Measurements from ENCODE around the gene ADAP2. TPM values are rescaled to one million over a fixed set of nuclear protein-coding genes. Genes with fewer than 3 reads are reported as not detected.

Gene ADAP2
- total RNA-seq, 2 experiments from 2014 or later, result 1.4 to 2.6 TPM

GRCh38 chr17:30981531-30982519, 60.1 kb downstream of the ADAP2 start:
- TF ChIP-seq EZH2phosphoT487 (IDR thresholded peaks at IDR 0.05; ENCODE audit: borderline replicate concordance, low read depth, low read length), result no peak
- no peak for TF ChIP-seq CTCF (conservative IDR thresholded peaks at IDR 0.05; ENCODE audit: low read length)
- no peaks in the 10 kb centered on the region for H4K20me1 ChIP-seq (ENCODE audit: insufficient read depth, low read length)
- H3K79me2 ChIP-seq (ENCODE audit: insufficient read depth, low read depth, low read length), result no peaks in the 10 kb centered on the region
- H3K4me2 ChIP-seq (ENCODE audit: low read length), result no peak overlapping the region
- DNase-seq (ENCODE audit: low spot score), result no peak
- H3K4me1 ChIP-seq (ENCODE audit: insufficient read depth, low read length, poor library complexity, severe bottlenecking), result no peaks in the 10 kb centered on the region
- no peak overlapping the region for H3K27ac ChIP-seq (ENCODE audit: low read depth, low read length, poor library complexity, severe bottlenecking)
- H3K9me3 ChIP-seq (ENCODE audit: low read length), result no peaks in the 10 kb centered on the region
- no peaks in the 10 kb centered on the region for H3K36me3 ChIP-seq (ENCODE audit: insufficient read depth, low read length)
- no peak overlapping the region for H3K4me3 ChIP-seq (ENCODE audit: low read depth, low read length, poor library complexity, severe bottlenecking)
- no peak overlapping the region for H2AFZ ChIP-seq (ENCODE audit: low read length)
- BruUV-seq (replicated peaks), result no TSS peak
- no peaks in the 10 kb centered on the region for H3K9me2 ChIP-seq (ENCODE audit: insufficient read depth, low read length)
- POLR2A ChIA-PET, result no interaction called here
- CTCF ChIA-PET (ENCODE audit: unreplicated experiment), result no interaction called here
- intact Hi-C loops (cut with micrococcal nuclease; ENCODE audit: unreplicated experiment), result no loop called here

GRCh38 chr17:30982855-30983254, 61.1 kb downstream of the ADAP2 start:
- Histone ChIP-seq H3K4me1 (ENCODE audit: insufficient read depth, low read length, poor library complexity, severe bottlenecking) (no peaks in the 10 kb centered on the region), H3K4me3 (ENCODE audit: low read depth, low read length, poor library complexity, severe bottlenecking) (no peak overlapping the region), H4K20me1 (ENCODE audit: insufficient read depth, low read length) (no peaks in the 10 kb centered on the region), H3K9me2 (ENCODE audit: insufficient read depth, low read length) (no peaks in the 10 kb centered on the region), H3K79me2 (ENCODE audit: insufficient read depth, low read depth, low read length) (no peaks in the 10 kb centered on the region), H3K9me3 (ENCODE audit: low read length) (no peaks in the 10 kb centered on the region), H3K27ac (ENCODE audit: low read depth, low read length, poor library complexity, severe bottlenecking) (no peak overlapping the region), H3K4me2 (ENCODE audit: low read length) (no peak overlapping the region), H2AFZ (ENCODE audit: low read length) (no peak overlapping the region), H3K36me3 (ENCODE audit: insufficient read depth, low read length) (no peaks in the 10 kb centered on the region)
- intact Hi-C loops (cut with micrococcal nuclease; ENCODE audit: unreplicated experiment), result no loop called here
- ChIA-PET POLR2A (no interaction called here), CTCF (ENCODE audit: unreplicated experiment) (no interaction called here)
- BruUV-seq (replicated peaks), result no TSS peak
- DNase-seq (ENCODE audit: low spot score), result no peak
- TF ChIP-seq CTCF (conservative IDR thresholded peaks at IDR 0.05; ENCODE audit: low read length), result no peak
- no peak for TF ChIP-seq EZH2phosphoT487 (IDR thresholded peaks at IDR 0.05; ENCODE audit: borderline replicate concordance, low read depth, low read length)

GRCh38 chr17:30990458-30990857, 68.7 kb downstream of the ADAP2 start:
- Histone ChIP-seq H3K4me3 (ENCODE audit: low read depth, low read length, poor library complexity, severe bottlenecking) (no peak overlapping the region), H3K36me3 (ENCODE audit: insufficient read depth, low read length) (no peaks in the 10 kb centered on the region), H3K9me3 (ENCODE audit: low read length) (no peaks in the 10 kb centered on the region), H2AFZ (ENCODE audit: low read length) (no peak overlapping the region), H3K4me2 (ENCODE audit: low read length) (no peak overlapping the region), H3K79me2 (ENCODE audit: insufficient read depth, low read depth, low read length) (no peaks in the 10 kb centered on the region), H4K20me1 (ENCODE audit: insufficient read depth, low read length) (no peaks in the 10 kb centered on the region), H3K9me2 (ENCODE audit: insufficient read depth, low read length) (no peaks in the 10 kb centered on the region), H3K4me1 (ENCODE audit: insufficient read depth, low read length, poor library complexity, severe bottlenecking) (no peaks in the 10 kb centered on the region), H3K27ac (ENCODE audit: low read depth, low read length, poor library complexity, severe bottlenecking) (no peak overlapping the region)
- DNase-seq (ENCODE audit: low spot score), result no peak
- CTCF ChIA-PET (ENCODE audit: unreplicated experiment), result no interaction called here
- BruUV-seq (replicated peaks), result no TSS peak
- POLR2A ChIA-PET, result no interaction called here
- intact Hi-C loops (cut with micrococcal nuclease; ENCODE audit: unreplicated experiment), result no loop called here
- TF ChIP-seq EZH2phosphoT487 (IDR thresholded peaks at IDR 0.05; ENCODE audit: borderline replicate concordance, low read depth, low read length) (no peak), CTCF (conservative IDR thresholded peaks at IDR 0.05; ENCODE audit: low read length) (no peak)
